ENCODE data around the gene CELF5.
"Not testable (repeated sequence)": the region's sequence is repeated elsewhere in the genome, so short reads cannot be mapped to it uniquely, and the experiment has no call there.

GRCh38 chr19:3202895-3203294 is 21.6 kb upstream of the CELF5 start:
- not testable (repeated sequence) for TF ChIP-seq POLR2AphosphoS5 (IDR thresholded peaks at IDR 0.05; ENCODE audit: borderline replicate concordance, low read depth, low read length); EZH2 (IDR thresholded peaks at IDR 0.05)
